Liver (tissue), 9 donors: ENCODE results near the gene DDX31. TPM values are rescaled to one million over a fixed set of nuclear protein-coding genes. Genes with fewer than 3 reads are reported as not detected.

Experiments used
- DNase-seq: peaks from one replicate; pipeline ENCODE4 v3.0.0-alpha.2; 2017; ENCODE audit warnings: low spot score
- H3K27ac ChIP-seq, 2 donors: one replicate each; pipeline ENCODE4 v1.7.0; 2013; ENCODE audit warnings: inconsistent platforms in 2 of 2, low read length in 2 of 2, control low read depth in 1 of 2, low read depth in 1 of 2, mild to moderate bottlenecking in 1 of 2
- H3K27me3 ChIP-seq, 4 donors: one replicate each; pipeline versions ENCODE4 v1.6.1 to v1.7.0; 2013; ENCODE audit warnings: low read length in 3 of 4, inconsistent platforms in 1 of 4, mild to moderate bottlenecking in 1 of 4, moderate library complexity in 1 of 4; ENCODE audit not compliant: control insufficient read depth in 4 of 4, insufficient read depth in 4 of 4
- H3K36me3 ChIP-seq, 4 donors: one replicate each; pipeline versions ENCODE4 v1.6.1 to v1.7.0; 2013; ENCODE audit warnings: low read length in 3 of 4, mild to moderate bottlenecking in 3 of 4, low read depth in 1 of 4, moderate library complexity in 1 of 4; ENCODE audit not compliant: control insufficient read depth in 4 of 4, insufficient read depth in 3 of 4
- H3K4me1 ChIP-seq, 4 donors: one replicate each; pipeline versions ENCODE4 v1.6.1 to v1.7.0; 2013; ENCODE audit warnings: low read length in 3 of 4, mild to moderate bottlenecking in 3 of 4, moderate library complexity in 1 of 4; ENCODE audit not compliant: control insufficient read depth in 4 of 4, insufficient read depth in 4 of 4
- H3K4me3 ChIP-seq, 3 donors: one replicate each; pipeline versions ENCODE4 v1.6.1 to v1.7.0; 2013; ENCODE audit warnings: low read length in 3 of 3, control low read depth in 1 of 3, low read depth in 1 of 3, mild to moderate bottlenecking in 1 of 3
- H3K9ac ChIP-seq, 2 donors: one replicate each; pipeline ENCODE4 v1.7.0; 2013; ENCODE audit warnings: low read length in 2 of 2, mild to moderate bottlenecking in 2 of 2, moderate library complexity in 2 of 2, control low read depth in 1 of 2, low read depth in 1 of 2
- H3K9me3 ChIP-seq, 4 donors: one replicate each; pipeline versions ENCODE4 v1.6.1 to v1.7.0; 2013; ENCODE audit warnings: low read length in 3 of 4; ENCODE audit not compliant: control insufficient read depth in 4 of 4
- ATF3 ChIP-seq: IDR thresholded peaks from 2 replicates; pipeline ENCODE4 v1.6.1; 2016; ENCODE audit warnings: antibody characterized with exemption
- CTCF ChIP-seq: fragments of 150-350 bp; IDR thresholded peaks from 2 replicates; pipeline ENCODE4 v1.5.1; 2017; ENCODE audit warnings: improper control_type of control experiment, low read depth, low read length; ENCODE audit not compliant: missing input control
- EGR1 ChIP-seq, 2 donors: IDR thresholded peaks; 2 replicates each; pipeline ENCODE4 v1.6.1; 2016 to 2018; ENCODE audit warnings: antibody characterized with exemption in 2 of 2, low read depth in 2 of 2
- FOXA1 ChIP-seq: IDR thresholded peaks from 2 replicates; pipeline ENCODE4 v1.6.1; 2016; ENCODE audit warnings: antibody characterized with exemption
- GABPA ChIP-seq, 2 donors: IDR thresholded peaks in 1 of 2; conservative IDR thresholded peaks in 1 of 2; 2 replicates each; pipeline ENCODE4 v1.6.1; 2016; ENCODE audit warnings: antibody characterized with exemption in 2 of 2, mild to moderate bottlenecking in 1 of 2, moderate library complexity in 1 of 2
- HNF4A ChIP-seq, 2 donors: conservative IDR thresholded peaks; 2 replicates each; pipeline ENCODE4 v1.6.1; 2016; ENCODE audit warnings: antibody characterized with exemption in 2 of 2, mild to moderate bottlenecking in 2 of 2
- HNF4G ChIP-seq: IDR thresholded peaks from 2 replicates; pipeline ENCODE4 v1.6.1; 2016; ENCODE audit warnings: antibody characterized with exemption
- JUND ChIP-seq, 2 donors: IDR thresholded peaks; 2 replicates each; pipeline ENCODE4 v1.6.1; 2016; ENCODE audit warnings: antibody characterized with exemption in 2 of 2
- MAX ChIP-seq: IDR thresholded peaks from 2 replicates; pipeline ENCODE4 v1.6.1; 2016; ENCODE audit warnings: antibody characterized with exemption
- RAD21 ChIP-seq, 2 donors: IDR thresholded peaks; 2 replicates each; pipeline ENCODE4 v1.6.1; 2016; ENCODE audit warnings: antibody characterized with exemption in 2 of 2, mild to moderate bottlenecking in 2 of 2
- RXRA ChIP-seq, 2 donors: IDR thresholded peaks; 2 replicates each; pipeline ENCODE4 v1.6.1; 2017 to 2018; ENCODE audit warnings: antibody characterized with exemption in 2 of 2, mild to moderate bottlenecking in 1 of 2
- YY1 ChIP-seq: IDR thresholded peaks from 2 replicates; pipeline ENCODE4 v1.6.1; 2016; ENCODE audit warnings: antibody characterized with exemption, mild to moderate bottlenecking
- ZBTB33 ChIP-seq: IDR thresholded peaks from 2 replicates; pipeline ENCODE4 v1.6.1; 2016; ENCODE audit warnings: antibody characterized with exemption
- WGBS: extraction: QIAGEN DNeasy Blood & Tissue Kit; methylation state at CpG from one replicate; pipeline ENCODE4 v1.1.7; 2013; 5-methylcytosine and 5-hydroxymethylcytosine counted together
- polyA plus RNA-seq, 2 donors: library from polyadenylated mRNA; stranded (reverse) in 1 of 2; unstranded in 1 of 2; fragments of 200-250 nt in 1 of 2; fragments of >200 nt in 1 of 2; fragmentation: Nextera tagmentation in 1 of 2; extraction: Ambion mirVana in 1 of 2; gene quantifications; one replicate each; pipeline versions ENCODE4 v1.2.1 to v1.2.3, GENCODE V29; 2013 to 2015
- total RNA-seq, 2 donors: library from RNA; depleted of rRNA; stranded (reverse); fragments of >200 nt; gene quantifications; one replicate each; pipeline ENCODE4 v1.2.3, GENCODE V29; 2014
- donor health status: healthy.
- donor health status: healthy.
- donor health status: healthy.
- donor health status: healthy.
- donor health status: healthy.

The DDX31 gene
- total and polyA plus RNA-seq, 4 donors: 2.5 to 9.6 (median 4.5) TPM

- H3K4me3 ChIP-seq: no peak overlapping the region
- H3K9me3 ChIP-seq: peaks cover 0 to under 1% (median under 1%) of the 10 kb centered on the region in 4 donors
- peaks cover 0 to 4% (median 0%) of the 10 kb centered on the region in 4 donors for H3K27me3 ChIP-seq
- no peaks in the 10 kb centered on the region for H3K4me1 ChIP-seq
- DNase-seq: no peak
- no peak overlapping the region for H3K27ac ChIP-seq
- no peak overlapping the region for H3K9ac ChIP-seq
- 59% methylated on average over 2 of the region's 2 CpGs for WGBS
- H3K36me3 ChIP-seq: no peaks in the 10 kb centered on the region
- no peak for TF ChIP-seq GABPA (IDR thresholded peaks at IDR 0.05 in 1 of 2, conservative IDR thresholded peaks at IDR 0.05 in 1 of 2)
- no peak for TF ChIP-seq MAX
- TF ChIP-seq HNF4G: no peak
- TF ChIP-seq FOXA1: no peak
- no peak for TF ChIP-seq HNF4A (conservative IDR thresholded peaks at IDR 0.05)
- TF ChIP-seq ATF3: no peak
- no peak for TF ChIP-seq YY1
- no peak for TF ChIP-seq RAD21 (IDR thresholded peaks at IDR 0.05)
- TF ChIP-seq CTCF: no peak
- no peak for TF ChIP-seq RXRA (IDR thresholded peaks at IDR 0.05)
Measured at GRCh38 chr9:132703336-132703735, 33.6 kb upstream of the DDX31 start.

- H3K27me3 ChIP-seq: peaks cover 0 to 4% (median 0%) of the 10 kb centered on the region in 4 donors
- no peak overlapping the region for H3K27ac ChIP-seq
- H3K4me1 ChIP-seq: no peaks in the 10 kb centered on the region
- H3K9me3 ChIP-seq: peaks cover 2 to 10% (median 5%) of the 10 kb centered on the region in 4 donors
- DNase-seq: no peak
- 72% methylated on average over 1 of the region's 1 CpG for WGBS
- no peaks in the 10 kb centered on the region for H3K36me3 ChIP-seq
- H3K4me3 ChIP-seq: no peak overlapping the region
- no peak overlapping the region for H3K9ac ChIP-seq
- TF ChIP-seq CTCF: no peak
Measured at GRCh38 chr9:132702254-132702653, 32.5 kb upstream of the DDX31 start.

- H3K9ac ChIP-seq: no peak overlapping the region
- no peaks in the 10 kb centered on the region for H3K27me3 ChIP-seq
- H3K4me1 ChIP-seq: no peaks in the 10 kb centered on the region
- 35% methylated on average over 1 of the region's 1 CpG for WGBS
- TF ChIP-seq HNF4A (conservative IDR thresholded peaks at IDR 0.05) (no peak), EGR1 (IDR thresholded peaks at IDR 0.05; ENCODE audit: low read depth in 2 of 2) (no peak), FOXA1 (no peak), RXRA (IDR thresholded peaks at IDR 0.05) (no peak), JUND (IDR thresholded peaks at IDR 0.05) (no peak), ZBTB33 (no peak), YY1 (no peak), GABPA (IDR thresholded peaks at IDR 0.05 in 1 of 2, conservative IDR thresholded peaks at IDR 0.05 in 1 of 2) (no peak)
- H3K9me3 ChIP-seq: peaks cover 2 to 17% (median 5%) of the 10 kb centered on the region in 4 donors
- no peaks in the 10 kb centered on the region for H3K36me3 ChIP-seq
- no peak overlapping the region for H3K27ac ChIP-seq
- no peak for DNase-seq
- no peak overlapping the region for H3K4me3 ChIP-seq
Measured at GRCh38 chr9:132699956-132700355, 30.2 kb upstream of the DDX31 start.
